HG03066 (cell line): Measurements from ENCODE around the gene PNPLA4.

Experiments used
- ATAC-seq: cut with Tn5 transposase; IDR thresholded peaks from one replicate; pipeline ENCODE4 v1.9.1; 2021; ENCODE audit warnings: low read depth; ENCODE audit not compliant: unreplicated experiment

Gene PNPLA4, protein sequence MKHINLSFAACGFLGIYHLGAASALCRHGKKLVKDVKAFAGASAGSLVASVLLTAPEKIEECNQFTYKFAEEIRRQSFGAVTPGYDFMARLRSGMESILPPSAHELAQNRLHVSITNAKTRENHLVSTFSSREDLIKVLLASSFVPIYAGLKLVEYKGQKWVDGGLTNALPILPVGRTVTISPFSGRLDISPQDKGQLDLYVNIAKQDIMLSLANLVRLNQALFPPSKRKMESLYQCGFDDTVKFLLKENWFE

DNA sequence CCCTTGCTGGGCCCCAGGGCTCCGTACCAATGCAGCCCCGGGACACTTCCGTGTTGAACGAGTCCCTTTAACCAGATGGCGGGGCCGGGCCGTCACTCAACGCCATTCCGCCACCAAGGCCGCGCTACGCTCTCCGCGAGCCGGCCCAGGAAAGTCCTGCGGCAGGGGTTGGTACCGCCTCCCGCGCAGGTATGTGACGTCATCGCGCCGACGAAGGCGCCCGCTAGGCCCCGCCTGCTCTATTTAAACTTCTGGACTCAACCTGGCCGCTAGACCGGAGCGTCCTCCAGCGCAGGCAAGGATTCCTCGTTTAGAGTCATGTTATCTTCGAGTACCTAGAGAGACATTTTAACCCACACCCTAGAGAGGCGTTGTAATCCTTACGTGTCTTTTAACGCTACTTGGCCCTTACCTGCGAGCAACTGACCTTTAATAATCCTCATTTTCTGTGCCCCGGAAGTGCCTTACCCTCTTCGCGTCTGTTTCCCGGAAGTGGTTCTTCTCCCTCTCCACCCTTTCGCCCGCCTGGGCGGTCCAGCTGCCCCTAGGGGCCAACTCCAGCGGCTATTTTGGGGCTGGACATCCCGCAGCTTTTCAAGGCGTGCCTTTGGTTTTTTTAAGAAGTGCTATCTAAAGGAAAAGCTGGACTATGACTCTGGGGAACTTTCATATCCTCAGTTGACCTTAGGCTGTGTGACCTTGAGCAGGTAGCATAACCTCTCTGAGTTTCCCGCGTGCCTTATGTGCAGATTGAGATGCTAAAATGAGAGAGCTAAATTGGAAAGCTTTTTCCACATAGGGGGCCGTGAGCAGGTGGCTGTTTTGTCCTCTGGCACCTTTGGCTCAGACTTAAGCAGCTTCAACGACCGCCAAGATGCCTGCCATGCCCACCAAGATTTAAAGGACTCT is at the start of gene PNPLA4:
TSS of gene PNPLA4 (minus strand) at position 155 of the 909 bp plus-strand sequence. CDS start 1,294 bp downstream, outside the sequence.
- ATAC-seq: peak; percentile 93

DNA sequence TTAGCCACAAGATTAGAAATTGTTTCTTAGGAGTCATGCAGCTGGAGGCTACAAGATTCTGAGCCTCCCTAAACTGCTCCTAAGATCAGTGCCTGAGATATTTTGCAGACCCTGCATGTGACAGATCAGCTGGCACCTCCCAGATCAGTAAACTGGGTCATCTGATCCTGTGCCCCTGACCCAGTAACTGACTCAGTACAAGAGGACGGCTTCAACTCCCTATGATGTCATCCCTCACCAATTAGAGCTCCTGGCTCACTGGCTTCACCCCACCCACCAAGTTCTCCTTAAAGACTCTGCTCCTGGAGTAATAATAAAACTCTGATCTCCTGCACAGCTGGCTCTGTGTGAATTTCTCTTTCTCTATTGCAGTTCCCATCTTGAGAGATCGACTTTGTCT is 45.4 kb upstream of the PNPLA4 start:
- no peak for ATAC-seq

DNA sequence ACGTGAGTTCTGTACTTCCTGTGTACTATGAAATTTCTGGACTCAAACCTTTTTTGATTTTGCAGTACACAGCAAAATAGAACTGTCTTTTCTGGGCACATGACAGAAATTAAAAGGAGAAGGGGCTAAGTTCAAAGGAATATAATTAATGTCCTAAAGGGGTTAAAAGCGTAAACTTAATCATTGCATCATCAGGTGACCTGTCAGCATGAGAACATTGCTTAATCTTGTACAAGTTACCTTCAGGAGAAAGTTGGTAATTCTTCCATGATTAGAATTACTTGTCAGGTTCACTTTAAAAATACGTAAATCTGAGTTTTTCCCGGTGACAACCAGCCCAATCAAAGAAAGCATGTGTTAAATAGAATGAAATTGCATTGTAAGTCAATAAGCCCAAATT is 43.2 kb upstream of the PNPLA4 start:
- ATAC-seq: no peak

DNA sequence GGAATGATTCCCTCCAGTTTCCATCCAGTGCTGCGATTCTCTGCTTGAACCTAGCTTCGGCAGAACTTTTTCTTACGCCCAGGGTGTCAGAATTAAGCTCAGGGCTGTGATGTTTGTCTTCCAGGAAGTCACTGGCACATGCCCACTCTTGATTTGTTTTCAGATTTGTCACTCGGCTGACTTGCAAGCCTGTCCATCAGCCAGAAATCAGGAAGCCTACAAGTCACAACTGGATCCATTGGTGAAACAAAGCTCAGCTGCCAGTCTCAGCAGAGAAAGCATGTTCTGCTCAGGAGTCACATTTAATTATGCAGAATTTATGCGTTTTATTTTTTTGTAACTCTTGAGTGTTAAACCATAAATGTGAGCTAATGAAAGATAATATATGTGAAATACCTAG is 38.2 kb upstream of the PNPLA4 start:
- no peak for ATAC-seq

DNA sequence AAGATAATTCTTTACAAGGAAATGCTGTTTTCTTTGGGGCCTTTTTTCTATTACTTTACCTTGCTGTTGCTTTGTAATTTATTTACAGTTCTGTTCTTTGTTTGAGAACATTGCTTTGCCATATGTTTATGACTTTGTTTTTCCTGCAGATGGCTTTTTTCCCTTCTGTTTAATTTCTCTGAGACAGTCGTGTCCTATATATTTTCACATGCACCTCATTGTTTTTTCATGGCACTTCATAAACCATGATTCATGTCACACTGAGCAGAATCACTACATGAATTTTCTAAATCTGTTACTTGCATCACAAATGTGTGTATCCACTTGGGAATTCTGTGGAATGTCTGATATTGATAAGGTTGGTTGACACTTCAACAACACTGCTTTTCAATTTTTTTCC is 33.0 kb upstream of the PNPLA4 start:
- ATAC-seq: no peak

DNA sequence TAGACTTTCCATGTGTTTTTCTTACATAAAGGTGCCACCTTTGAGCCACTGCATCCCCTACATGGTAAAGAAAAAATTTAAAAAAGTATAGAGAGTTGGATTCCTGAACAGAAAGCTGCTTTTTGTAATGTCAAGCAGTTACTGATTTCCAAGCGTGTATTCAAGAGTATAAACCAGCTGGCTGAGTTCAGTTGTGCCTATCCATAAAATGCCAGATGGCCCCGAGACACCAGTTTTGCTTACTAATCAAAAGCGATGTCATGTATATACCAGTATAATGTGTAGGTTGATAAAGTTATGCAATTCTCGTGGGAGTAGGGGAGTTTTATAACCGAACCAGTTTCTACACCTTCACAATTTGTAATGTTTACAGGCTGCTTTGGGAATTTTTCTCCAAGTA is 26.2 kb upstream of the PNPLA4 start:
- no peak for ATAC-seq

DNA sequence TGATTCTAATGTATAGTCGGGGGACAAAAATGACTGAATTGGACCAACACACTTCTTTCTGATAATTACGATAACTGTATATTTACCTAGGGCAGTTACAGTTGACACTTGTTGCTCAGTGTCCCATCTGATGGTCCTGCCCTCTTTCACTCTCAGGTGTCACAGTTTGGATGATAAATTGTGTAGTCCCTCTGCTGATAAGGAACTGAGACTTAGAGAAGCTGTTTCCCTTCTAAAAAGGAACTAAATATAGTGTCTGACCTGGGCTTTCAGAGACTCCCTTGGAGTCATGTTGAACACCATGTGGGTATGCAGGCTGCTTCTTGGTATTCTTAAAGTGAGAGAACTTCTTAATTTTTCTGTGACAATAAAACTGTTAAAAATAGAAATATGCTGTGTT is 23.7 kb upstream of the PNPLA4 start:
- ATAC-seq: peak; percentile 96

DNA sequence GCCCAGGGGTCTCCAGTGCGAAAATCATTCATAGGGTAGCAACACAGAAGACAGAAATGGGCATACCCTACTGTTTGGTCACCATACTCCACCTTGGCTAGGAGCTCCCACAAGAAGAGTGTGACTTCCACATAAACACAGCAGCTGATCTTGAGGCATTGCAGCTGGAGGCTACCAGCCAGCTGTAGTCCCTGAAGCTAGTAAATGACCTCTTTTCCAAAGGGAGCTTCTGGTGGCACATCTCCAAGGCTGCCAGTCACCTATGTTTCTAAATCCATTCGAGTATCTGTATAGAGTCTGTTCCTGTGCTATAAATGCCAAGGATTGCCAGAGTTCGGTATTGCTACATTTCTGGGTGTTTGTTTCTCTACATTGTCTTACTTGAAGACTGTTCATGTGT is 21.3 kb upstream of the PNPLA4 start:
- no peak for ATAC-seq

DNA sequence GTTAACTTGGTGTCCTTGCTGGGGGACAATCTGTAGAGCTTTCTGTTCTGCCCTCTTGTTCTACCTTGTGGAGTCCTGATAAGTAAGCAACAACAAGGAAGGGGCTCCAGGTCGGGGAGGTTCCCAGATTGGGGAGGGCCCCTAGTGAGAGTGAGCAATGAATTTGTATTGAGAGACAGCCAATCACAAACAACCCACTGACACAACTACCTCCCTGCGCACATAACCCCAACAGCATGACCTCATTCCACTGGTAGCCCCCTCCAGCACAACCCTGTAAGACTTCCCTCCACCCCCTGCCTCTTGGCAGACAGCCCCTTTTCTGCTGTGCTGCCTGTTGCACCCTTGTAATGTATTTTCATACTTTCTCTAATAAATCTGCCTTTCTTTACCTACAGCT is 19.7 kb upstream of the PNPLA4 start:
- no peak for ATAC-seq

DNA sequence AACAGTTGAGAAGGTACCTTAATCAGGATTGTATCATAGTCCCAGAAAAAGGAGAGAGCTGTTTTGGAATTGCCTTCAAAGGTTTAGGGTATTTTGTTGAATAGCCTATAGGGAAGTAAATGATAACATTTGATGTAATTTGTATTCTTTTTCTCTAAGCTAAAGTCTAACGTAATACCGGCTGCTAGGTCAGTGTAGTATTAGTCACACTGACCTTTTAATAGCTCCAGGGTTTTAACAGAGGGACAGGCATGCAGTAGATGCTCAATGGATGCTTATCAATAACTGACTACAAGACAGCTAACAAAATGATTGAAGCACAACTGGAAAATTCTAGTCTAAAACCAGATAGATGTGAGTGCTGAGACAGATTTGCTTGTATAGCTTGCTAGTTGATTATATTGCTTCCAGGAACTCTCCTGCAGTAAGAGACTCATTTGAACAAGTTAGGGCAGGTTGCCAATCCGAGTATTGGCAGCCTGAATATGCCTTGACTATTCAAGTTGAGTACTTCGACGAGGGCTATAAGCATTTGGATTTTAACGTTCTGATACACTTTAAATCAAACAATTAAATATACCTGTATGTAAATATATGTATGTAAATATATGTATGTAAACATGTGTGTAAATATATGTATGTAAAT is 16.5 kb upstream of the PNPLA4 start:
- no peak for ATAC-seq

DNA sequence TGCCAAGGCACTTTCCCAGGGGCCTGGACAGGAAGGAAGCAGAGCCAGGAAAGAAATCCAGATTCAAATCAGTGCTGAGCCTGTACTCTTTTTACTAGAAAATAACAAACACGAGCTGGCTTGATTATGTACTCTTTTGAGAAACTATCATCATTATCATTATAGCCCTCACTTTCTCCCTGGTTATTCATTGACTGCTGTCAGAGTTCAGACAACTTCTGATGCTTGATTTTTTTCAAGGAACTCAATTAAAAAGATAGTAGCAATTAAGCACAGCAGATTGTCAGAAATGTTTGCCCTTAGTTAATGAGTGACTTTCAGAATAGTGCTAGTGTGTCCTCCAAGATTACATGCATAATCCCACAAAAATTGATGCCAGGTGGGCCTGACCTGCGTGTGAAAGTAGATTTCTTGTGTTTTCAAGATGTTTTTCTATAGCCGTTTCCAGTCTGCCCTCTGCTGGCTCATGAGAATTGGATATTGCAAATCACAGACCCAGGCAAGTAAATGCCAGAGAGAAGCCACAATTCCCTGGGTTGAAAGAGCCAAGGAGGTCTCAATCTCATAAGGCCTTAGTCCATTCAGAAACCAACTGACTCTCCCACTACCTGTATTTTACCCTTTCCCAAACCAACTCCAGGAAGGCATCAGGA is 14.3 kb upstream of the PNPLA4 start:
- no peak for ATAC-seq

DNA sequence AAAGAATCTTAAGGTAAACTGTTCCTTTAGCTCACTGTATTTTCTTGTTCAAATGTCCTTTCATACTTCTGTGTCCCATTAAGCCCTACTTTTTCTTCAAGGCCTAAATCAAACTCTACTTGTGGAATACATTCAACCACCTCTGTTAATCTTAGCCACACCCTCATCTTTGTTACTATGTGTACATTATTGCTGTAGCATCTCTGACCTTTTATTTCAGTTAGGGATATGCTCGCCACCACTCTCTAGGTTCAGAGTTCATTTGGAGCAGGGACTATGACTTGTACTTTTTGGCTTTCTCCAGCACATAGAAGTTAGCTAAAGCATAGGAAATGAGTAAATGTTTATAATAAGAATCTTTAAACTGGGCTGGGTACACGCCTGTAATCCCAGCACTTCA is 6.8 kb upstream of the PNPLA4 start:
- no peak for ATAC-seq

DNA sequence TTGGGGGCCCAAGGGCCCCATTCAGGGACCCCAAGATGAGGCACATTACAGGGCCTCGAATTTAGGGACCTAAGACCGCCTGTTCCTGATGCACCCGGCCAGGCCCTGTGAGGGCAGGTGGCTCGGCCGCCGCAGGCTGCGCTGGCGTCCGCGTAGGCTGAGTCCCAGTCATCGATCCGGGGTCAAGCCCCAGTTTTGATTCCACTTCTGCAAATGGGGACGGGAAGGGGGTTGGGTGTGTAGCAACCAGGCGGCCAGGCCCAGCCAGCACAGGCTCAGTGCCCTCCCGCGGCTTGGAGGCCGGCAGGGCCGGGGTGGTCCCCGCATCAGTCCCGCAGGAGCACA is 327 bp downstream of the PNPLA4 start:
- ATAC-seq: peak; percentile 50

DNA sequence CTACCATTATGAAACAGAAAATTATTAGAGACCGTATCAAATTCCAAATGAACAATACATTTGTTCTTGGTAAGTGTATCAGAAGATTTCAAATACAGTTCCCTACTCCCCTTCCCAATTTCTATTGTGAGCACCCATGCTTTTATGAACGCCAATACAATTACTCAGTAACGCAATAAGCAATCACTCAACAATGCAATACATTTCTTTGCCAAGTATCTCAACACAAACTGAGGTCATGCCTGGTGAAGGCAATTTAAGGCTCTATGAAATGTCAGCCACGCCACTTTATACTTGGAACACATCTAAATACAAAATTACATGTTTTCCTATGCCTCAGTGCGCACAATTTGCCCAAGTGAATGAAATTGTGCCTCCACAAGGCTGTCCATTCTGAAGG is 712 bp downstream of the PNPLA4 start:
- ATAC-seq: no peak

DNA sequence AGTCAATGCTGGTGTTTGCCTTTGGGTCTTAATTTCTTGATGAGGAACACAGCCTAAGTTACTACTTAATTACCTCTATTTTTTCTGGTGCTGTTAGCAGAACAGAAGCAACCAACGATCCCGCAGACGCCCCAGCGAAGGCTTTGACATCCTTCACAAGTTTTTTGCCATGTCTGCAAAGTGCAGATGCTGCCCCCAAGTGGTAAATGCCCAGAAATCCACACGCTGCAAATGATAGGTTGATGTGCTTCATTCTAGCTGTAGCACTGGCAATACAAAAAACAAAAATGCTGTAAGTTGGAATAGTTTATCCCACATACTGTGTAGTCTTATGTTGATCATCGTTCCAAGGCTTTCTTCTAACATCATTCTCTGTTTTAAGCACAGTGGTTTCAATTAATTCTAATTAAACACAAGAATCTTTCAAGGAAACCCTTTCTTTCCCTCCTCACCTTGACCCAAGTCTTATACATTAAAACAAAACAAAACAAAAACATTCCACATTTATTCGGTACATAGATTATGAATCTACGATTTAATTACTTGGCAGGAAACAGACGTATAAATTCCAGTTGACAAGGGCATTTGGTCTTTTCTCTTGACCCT is 1.2 kb downstream of the PNPLA4 start:
- no peak for ATAC-seq

DNA sequence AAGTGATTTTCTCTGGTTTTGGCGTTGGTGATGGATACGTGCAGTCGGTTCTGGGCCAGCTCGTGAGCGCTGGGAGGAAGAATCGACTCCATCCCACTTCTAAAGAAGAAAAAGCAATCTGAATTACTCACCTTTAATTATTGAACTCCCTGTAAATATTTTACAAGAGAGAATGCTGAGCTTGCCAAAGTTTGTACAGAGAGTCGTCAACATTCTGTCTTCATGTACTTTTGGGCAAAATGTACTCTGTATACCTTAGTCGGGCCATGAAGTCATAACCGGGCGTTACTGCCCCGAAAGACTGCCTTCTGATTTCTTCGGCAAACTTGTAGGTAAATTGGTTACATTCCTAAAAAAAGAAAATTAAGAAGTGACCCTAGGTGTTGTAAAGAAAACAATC is 5.5 kb downstream of the PNPLA4 start:
- no peak for ATAC-seq

DNA sequence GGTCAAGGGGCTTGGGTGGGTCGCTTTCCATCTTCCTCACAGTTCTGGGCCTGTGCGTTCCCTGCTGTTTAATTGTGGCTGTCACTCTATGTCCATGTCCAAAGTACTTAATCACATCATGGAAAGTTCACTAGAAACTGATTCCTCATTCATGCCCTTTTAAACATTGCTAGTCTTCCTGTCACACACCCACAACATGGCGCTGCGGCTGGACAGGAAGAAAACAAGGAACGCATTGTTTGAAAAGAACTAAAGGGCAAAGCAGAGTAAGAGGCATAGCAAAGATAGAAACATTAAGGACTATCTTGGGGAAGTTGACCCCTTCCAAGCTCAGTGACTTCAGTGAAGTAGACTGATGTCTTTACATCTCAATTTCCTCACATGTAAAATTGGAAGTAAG is 18.4 kb downstream of the PNPLA4 start:
- no peak for ATAC-seq

DNA sequence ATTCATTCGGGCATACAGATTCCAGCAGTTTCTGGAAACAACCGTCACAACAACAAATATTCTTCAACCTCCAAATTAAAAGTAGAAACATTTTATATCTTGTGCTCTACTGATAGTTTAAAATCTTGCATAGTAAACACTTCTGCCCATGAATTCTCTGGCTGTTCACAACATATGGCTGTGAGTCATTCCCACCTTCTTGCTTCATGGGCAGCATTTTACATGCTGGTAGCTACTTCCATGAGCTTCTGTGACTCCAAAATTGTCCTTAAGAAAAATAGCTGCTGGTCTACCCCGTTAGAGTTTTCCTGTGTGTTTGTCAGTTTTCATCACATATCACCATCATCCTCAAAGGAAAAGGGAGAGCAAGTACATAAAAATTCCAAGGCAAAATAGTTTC is 22.7 kb downstream of the PNPLA4 start:
- no peak for ATAC-seq

DNA sequence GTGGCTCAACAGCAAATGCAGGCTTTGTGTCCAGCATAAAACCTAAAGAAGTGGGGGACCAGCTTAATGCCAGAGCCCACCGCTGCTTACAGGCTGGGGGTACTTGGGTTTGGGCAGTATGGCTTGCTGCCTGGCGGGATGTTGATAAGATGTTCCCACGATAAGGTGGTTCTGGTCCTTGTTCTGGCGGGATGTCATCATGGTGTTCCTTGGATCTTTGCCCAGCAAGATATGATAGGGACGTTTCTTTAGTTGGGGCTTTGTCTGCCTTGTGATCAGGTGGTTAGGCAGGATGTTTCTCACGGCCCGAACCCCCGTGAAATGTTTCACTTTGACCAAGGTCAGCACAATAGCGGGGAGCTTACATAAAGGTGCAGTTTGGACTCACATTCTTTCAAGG is 35.3 kb downstream of the PNPLA4 start:
- no peak for ATAC-seq

DNA sequence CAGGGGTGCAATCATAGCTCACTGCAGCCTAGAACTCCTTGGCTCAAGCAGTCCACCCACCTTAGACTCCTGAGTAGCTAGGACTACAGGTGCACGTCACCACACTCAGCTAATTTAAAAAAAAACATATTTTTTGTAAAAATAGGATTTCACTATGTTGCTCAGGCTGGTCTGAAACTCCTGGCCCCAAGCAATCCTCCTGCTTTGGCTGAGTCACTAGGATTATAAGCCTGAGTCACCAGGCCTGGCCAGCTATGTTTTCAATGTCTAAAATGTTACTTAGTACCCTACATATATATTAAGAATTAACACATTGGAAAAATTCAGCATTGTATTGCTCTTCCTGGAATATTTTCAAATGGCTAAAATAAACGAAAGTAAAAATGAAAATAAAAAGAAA is 37.5 kb downstream of the PNPLA4 start:
- ATAC-seq: no peak

DNA sequence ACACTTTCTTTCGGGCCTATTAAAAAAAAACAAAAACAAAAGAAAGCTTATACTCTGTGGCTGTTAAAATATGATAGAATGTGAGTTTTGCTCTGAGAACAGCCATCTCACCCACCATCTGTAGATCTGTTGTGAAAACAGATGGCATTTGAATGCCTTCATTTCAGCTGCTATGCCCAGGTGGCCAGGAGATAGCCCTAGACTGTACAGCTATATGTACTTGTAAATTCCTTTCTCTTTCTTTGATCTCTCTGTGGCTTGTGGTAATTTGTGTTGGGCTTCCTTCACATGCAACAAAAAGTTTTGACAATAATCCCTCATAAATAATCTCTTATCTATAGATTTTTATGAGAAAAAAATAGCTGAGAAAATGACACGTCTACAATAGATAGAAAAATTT is 38.1 kb downstream of the PNPLA4 start:
- no peak for ATAC-seq
